GM21447 (cell line): ENCODE results near the gene CCDC146.
"Not testable (repeated sequence)": the region's sequence is repeated elsewhere in the genome, so short reads cannot be mapped to it uniquely, and the experiment has no call there.

Source experiments
- ATAC-seq: cut with Tn5 transposase; IDR thresholded peaks from one replicate; pipeline ENCODE4 v1.9.1; 2021; ENCODE audit not compliant: unreplicated experiment

Gene CCDC146

GRCh38 chr7:77152232-77152631 is 29.8 kb downstream of the CCDC146 start:
- not testable (repeated sequence) for ATAC-seq

DNA sequence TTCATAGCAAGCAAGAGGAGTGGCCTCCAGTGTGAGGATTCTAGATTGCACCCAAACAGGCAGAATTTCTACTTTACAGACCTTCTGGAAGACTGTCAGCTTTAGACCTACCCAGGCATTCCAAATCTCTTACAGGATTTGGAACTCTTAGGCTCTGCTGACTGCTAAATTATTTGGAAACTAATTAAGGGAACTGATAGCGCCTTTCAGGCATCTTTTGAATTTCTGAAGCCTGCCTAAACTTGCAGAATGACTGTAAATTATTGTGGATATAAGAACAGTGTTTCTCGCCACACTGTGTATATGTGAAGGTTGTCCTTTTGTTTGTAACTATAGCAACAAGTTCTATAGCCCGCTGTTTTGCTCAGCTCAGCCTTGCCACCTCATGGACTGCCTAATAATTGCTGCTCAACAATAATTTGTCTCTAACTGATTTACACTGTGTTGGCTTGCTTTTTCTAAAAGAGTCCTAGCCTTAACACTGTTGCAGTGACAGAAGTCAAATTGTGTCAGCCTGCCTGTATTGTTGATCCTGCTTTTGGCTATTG is 32.6 kb downstream of the CCDC146 start:
- ATAC-seq: peak; percentile 45

- ATAC-seq: not testable (repeated sequence)
Observed at GRCh38 chr7:77155601-77156377, 33.4 kb downstream of the CCDC146 start.

DNA sequence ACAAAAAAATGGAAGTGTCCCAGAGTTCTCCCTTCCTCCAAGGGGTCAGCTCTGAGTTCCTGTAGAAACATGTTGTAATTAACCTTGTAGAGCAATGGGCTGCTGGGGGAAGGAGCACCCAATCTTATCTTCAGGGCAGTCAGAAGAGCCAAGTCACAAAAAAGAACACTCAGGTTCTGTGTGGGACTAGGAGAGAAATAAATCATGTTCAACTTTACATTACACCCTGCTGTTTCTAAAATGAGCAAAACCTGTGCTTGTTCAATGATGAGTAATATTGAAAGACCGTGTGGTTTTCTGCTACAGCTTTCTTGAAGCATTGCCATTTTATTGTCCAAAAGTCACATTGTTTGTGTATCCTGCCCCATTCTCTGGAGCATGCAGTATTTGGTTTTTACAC is 34.6 kb downstream of the CCDC146 start:
- ATAC-seq: peak; percentile 81

GRCh38 chr7:77157446-77157845 is 35.0 kb downstream of the CCDC146 start:
- peak; percentile 52 for ATAC-seq

DNA sequence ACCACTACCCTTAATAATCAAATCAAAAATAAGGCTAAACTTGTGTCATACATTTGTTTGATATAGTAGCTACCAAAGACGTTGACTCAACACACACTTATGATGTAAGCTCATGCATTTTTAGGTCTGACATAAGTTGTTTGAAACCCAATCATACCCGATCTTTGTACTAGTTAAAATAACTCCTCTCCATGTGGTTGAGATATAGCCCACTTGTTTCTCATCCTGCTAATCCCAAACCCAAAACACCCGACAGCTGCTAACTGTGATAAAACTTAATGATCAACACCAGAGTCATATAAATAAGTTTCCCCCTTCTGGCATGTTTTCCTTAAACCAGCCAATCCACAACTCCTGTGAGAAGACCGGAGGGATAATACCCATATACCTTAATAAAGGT is 48.7 kb downstream of the CCDC146 start:
- not testable (repeated sequence) for ATAC-seq

- ATAC-seq: not testable (repeated sequence)
Observed at GRCh38 chr7:77172437-77173172, 50.2 kb downstream of the CCDC146 start.

- ATAC-seq: not testable (repeated sequence)
Observed at GRCh38 chr7:77174418-77174817, 52.0 kb downstream of the CCDC146 start.

- ATAC-seq: not testable (repeated sequence)
Observed at GRCh38 chr7:77175274-77175800, 52.9 kb downstream of the CCDC146 start.

- ATAC-seq: not testable (repeated sequence)
Observed at GRCh38 chr7:77177321-77177904, 55.0 kb downstream of the CCDC146 start.

DNA sequence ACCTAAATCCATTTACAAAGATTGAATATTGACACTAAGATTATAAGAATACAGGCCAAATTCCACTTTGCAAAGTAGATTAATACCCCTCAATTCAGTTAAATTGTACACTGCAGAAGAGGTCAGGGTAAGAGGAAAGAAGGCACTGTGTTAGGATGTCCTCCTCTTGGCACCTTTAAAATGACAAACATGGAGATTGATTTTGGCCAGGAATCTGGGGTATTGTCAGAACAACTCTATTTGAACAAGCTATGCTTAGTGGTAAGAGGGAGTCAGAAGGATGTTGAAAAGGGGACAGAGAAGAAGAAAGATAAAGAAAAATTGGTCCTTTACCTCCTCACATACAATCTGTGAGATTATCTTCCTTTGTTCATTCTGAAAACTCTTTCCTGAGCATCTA is 55.6 kb downstream of the CCDC146 start:
- ATAC-seq: not testable (repeated sequence)

- no peak for ATAC-seq
Observed at GRCh38 chr7:77181015-77181595, 58.7 kb downstream of the CCDC146 start.

DNA sequence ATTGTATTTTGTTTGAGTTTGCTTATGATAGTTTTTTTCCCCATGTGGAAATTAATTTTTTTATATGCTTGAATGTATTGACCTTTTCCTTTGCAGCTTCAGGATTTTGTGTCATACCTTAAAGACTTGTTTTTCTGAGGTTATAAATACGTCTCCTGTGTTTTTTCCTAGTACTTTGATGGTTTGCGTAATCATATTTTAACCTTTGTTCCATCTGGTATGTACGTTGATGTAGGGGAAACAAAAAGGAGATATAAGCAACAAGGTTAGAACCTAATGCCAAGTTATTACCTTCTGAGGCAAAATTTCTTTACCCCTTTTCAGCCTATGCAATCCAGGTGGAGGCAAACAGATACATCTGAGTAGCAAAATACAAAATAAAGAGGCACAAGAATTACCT is 59.3 kb downstream of the CCDC146 start:
- no peak for ATAC-seq

DNA sequence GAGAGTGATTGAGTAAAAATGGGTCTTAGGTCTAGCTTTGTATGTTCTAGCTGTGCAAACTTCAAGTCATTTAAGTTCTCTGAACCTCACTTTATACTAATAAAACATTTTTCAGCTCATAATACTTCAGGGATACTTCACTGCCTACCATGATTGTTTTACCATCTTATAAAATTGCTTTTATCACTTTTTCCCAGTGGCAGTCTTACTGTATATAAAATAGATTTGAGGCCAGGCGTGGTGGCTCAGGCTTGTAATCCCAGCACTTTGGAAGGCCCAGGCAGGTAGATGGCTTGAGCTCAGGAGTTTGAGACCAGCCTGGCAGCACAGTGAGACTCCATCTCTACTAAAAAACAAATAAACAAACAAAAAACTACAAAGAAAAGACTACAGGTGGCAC is 59.8 kb downstream of the CCDC146 start:
- no peak for ATAC-seq

- ATAC-seq: no peak
Observed at GRCh38 chr7:77184463-77184862, 62.0 kb downstream of the CCDC146 start.

DNA sequence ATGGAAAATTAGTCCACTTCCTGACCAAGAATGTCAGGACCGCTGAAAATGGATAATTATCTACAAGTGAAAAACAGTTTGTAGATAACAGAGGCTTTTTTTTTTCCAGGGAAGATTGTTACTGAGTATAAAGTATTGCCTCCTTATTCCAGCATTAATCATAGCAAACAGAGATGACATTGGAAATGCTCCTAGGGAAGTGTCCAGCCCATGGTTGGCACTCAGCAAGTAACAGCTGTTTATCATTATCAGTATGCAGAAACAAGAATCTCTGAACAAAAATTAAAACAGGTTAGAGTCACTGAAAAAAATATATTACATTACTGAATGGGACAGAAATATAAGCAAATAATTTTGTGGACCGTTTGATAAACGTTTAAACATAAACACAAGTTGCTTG is 62.6 kb downstream of the CCDC146 start:
- no peak for ATAC-seq

- ATAC-seq: no peak
Observed at GRCh38 chr7:77185866-77186265, 63.5 kb downstream of the CCDC146 start.

DNA sequence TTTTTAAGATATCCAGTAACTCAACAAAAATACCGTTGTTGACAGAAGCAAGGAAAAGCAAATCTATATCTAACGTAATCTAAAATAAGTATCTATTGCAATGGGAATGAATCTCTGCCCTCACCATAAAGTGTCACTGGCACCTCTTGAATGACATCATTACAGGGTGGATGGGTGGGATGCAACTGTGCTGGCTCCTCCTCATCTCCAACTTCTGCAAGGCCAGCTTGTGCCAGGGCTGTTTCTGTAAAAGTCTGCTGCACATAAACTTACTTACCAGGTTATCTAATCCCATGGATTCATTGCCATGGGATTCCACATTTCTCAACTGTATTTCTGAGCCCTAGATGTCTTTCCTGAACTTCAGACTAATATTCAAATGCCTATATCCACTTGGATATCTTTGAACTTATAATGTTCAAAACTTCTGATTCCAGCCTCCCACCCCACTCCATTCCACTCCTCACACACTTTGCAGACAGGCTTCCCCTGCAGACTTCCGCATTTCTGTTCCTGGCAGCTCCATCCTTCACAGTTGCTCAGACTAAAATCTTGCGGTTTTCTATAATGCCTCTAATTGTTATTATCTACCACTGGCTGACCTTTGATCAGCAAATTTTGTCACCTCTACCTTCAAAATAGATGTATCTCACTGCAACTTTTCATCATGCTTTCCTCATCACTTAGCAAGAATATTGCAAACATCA is 66.5 kb downstream of the CCDC146 start:
- ATAC-seq: no peak

DNA sequence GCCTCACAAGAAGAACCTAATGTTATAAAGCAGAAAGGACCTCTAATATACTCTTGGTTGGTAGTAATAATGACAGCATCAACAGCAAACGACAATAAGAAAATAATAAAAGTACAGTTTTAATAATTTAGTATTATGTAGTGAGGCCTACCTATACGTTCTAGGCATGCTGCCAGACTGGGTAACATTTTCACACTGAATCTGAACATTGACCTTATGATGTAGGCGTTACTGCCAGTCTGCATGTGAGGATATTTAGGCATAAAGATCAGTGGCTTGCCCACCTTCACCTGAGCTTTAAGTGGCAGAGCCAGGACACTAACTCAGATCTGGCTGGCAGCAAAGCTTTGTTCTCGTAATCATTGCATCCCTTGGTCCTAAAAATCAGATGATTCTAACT is 74.7 kb downstream of the CCDC146 start:
- no peak for ATAC-seq
